D341Med (cell line): Measurements from ENCODE around the gene C17orf58.
"Not testable (repeated sequence)": the region's sequence is repeated elsewhere in the genome, so short reads cannot be mapped to it uniquely, and the experiment has no call there.

Experiments used
- DNase-seq: peaks from one replicate; pipeline ENCODE4 v3.0.0; 2012; ENCODE audit warnings: low spot score

The C17orf58 gene

GRCh38 chr17:67996301-67997171 lies at the start of gene C17orf58:
Gene C17orf58, minus strand, starts transcription at chr17:67996469. Its CDS starts 271 bp downstream, at chr17:67996198.
- DNase-seq: not testable (repeated sequence)

- no peak for DNase-seq
Observed at GRCh38 chr17:68036304-68037147, 40.3 kb upstream of the C17orf58 start.

GRCh38 chr17:68035523-68036303 lies 39.4 kb upstream of the C17orf58 start, which contains the start of gene KPNA2:
Gene KPNA2, plus strand, starts transcription at chr17:68035735. Its CDS starts 1,398 bp downstream, at chr17:68037133.
- peak; percentile 99 for DNase-seq

GRCh38 chr17:68035131-68035522 lies 38.9 kb upstream of the C17orf58 start:
- DNase-seq: peak; percentile 99

- DNase-seq: no peak
Observed at GRCh38 chr17:68034452-68034776, 38.1 kb upstream of the C17orf58 start.

GRCh38 chr17:68033636-68034451 lies 37.6 kb upstream of the C17orf58 start:
- DNase-seq: no peak

GRCh38 chr17:68029512-68030215 lies 33.4 kb upstream of the C17orf58 start:
- no peak for DNase-seq

- not testable (repeated sequence) for DNase-seq
Observed at GRCh38 chr17:68022547-68022946, 26.3 kb upstream of the C17orf58 start.

- DNase-seq: no peak
Observed at GRCh38 chr17:68021963-68022362, 25.7 kb upstream of the C17orf58 start.

GRCh38 chr17:68020791-68021190 lies 24.5 kb upstream of the C17orf58 start:
- DNase-seq: not testable (repeated sequence)

- DNase-seq: no peak
Observed at GRCh38 chr17:68020409-68020756, 24.1 kb upstream of the C17orf58 start.

- DNase-seq: peak; percentile 100
Observed at GRCh38 chr17:68019675-68020408, 23.6 kb upstream of the C17orf58 start.

- no peak for DNase-seq
Observed at GRCh38 chr17:68019336-68019674, 23.0 kb upstream of the C17orf58 start.

GRCh38 chr17:68018493-68018892 lies 22.2 kb upstream of the C17orf58 start:
- not testable (repeated sequence) for DNase-seq

- DNase-seq: no peak
Observed at GRCh38 chr17:68016838-68017237, 20.6 kb upstream of the C17orf58 start.

- no peak for DNase-seq
Observed at GRCh38 chr17:68015081-68015723, 18.9 kb upstream of the C17orf58 start.

GRCh38 chr17:68013385-68013784 lies 17.1 kb upstream of the C17orf58 start:
- no peak for DNase-seq

- peak; percentile 80 for DNase-seq
Observed at GRCh38 chr17:68011199-68011665, 15.0 kb upstream of the C17orf58 start.

GRCh38 chr17:68006797-68007196 lies 10.5 kb upstream of the C17orf58 start:
- DNase-seq: no peak
